T-cell (primary cell): ENCODE results near the gene ELMO1. TPM values are rescaled to one million over a fixed set of nuclear protein-coding genes. Genes with fewer than 3 reads are reported as not detected.
A peak's percentile ranks its signal among the peaks of the same experiment; 100 is the strongest.

ENCODE experiments used
- ATAC-seq, 4 experiments: fragments of 200-7000 bp in 3 of 4; fragments of 150-1000 bp in 1 of 4; cut with Tn5 transposase; replicated peaks in 1 of 4; 1 replicate in 3 of 4; 2 replicates in 1 of 4; pipeline ENCODE4 v1.10.0; 2021; ENCODE audit warnings: moderate library complexity in 3 of 4, mild to moderate bottlenecking in 2 of 4, moderate number of reproducible peaks in 1 of 4
- CTCF ChIA-PET, 2 donors: fragments of 300-600 bp; sonication (Branson Sonifier 250); formaldehyde crosslinking; loops; one replicate each; lab custom pipeline; 2022; ENCODE audit warnings: antibody characterized with exemption in 2 of 2; lab: Charles Lee
- POLR2A ChIA-PET, 2 donors: fragments of 300-600 bp; sonication (Branson Sonifier 250); formaldehyde crosslinking; loops; one replicate each; lab custom pipeline; 2022; ENCODE audit warnings: antibody characterized with exemption in 2 of 2; lab: Charles Lee
- DNase-seq, 35 experiments: peaks; one replicate each; pipeline versions ENCODE4 v3.0.0 to v3.0.0-alpha.2; 2013 to 2023
- H3K27ac ChIP-seq: one replicate; pipeline ENCODE4 v1.5.1; 2013; ENCODE audit warnings: low read length
- H3K27me3 ChIP-seq, 2 experiments: replicated peaks in 1 of 2; 1 replicate in 1 of 2; 2 replicates in 1 of 2; pipeline versions ENCODE4 v1.6.1 to v1.7.0; 2013; ENCODE audit warnings: low read length in 1 of 2, mixed read lengths in 1 of 2; ENCODE audit not compliant: control insufficient read depth in 2 of 2, insufficient read depth in 2 of 2; ENCODE audit errors: extremely low read depth in 1 of 2
- H3K36me3 ChIP-seq, 2 donors: 1 replicate in 1 of 2; 2 replicates in 1 of 2; pipeline versions ENCODE4 v1.6.1 to v1.7.0; 2013; ENCODE audit warnings: low read length in 1 of 2; ENCODE audit not compliant: control insufficient read depth in 2 of 2, insufficient read depth in 1 of 2; ENCODE audit errors: extremely low read depth in 1 of 2
- H3K4me1 ChIP-seq, 2 experiments: 1 replicate in 1 of 2; 2 replicates in 1 of 2; pipeline versions ENCODE4 v1.6.1 to v1.7.0; 2013; ENCODE audit warnings: low read length in 2 of 2, mixed read lengths in 1 of 2; ENCODE audit not compliant: insufficient read depth in 2 of 2, control insufficient read depth in 1 of 2; ENCODE audit errors: extremely low read depth in 1 of 2
- H3K4me3 ChIP-seq, 2 donors: 1 replicate in 1 of 2; 2 replicates in 1 of 2; pipeline versions ENCODE4 v1.5.1 to v1.7.0; 2013; ENCODE audit warnings: mild to moderate bottlenecking in 2 of 2, low read length in 1 of 2, moderate library complexity in 1 of 2; ENCODE audit not compliant: control insufficient read depth in 1 of 2; ENCODE audit errors: extremely low read depth in 1 of 2
- H3K9me3 ChIP-seq: 2 replicates; pipeline ENCODE4 v1.7.0; 2013
- H3K27ac Mint-ChIP-seq, 2 donors: one replicate each; pipeline ENCODE4 v1.8.0; 2020 to 2021; ENCODE audit warnings: mild to moderate bottlenecking in 2 of 2, mixed read lengths in 2 of 2
- H3K27me3 Mint-ChIP-seq, 2 donors: one replicate each; pipeline ENCODE4 v1.8.0; 2021 to 2022; ENCODE audit warnings: mixed read lengths in 2 of 2
- H3K36me3 Mint-ChIP-seq: one replicate; pipeline ENCODE4 v1.8.0; 2021; ENCODE audit warnings: mixed read lengths
- H3K4me1 Mint-ChIP-seq, 3 donors: one replicate each; pipeline ENCODE4 v1.8.0; 2020 to 2022; ENCODE audit warnings: mixed read lengths in 3 of 3, mild to moderate bottlenecking in 1 of 3
- H3K4me3 Mint-ChIP-seq, 3 donors: one replicate each; pipeline ENCODE4 v1.8.0; 2020 to 2022; ENCODE audit warnings: mild to moderate bottlenecking in 3 of 3, mixed read lengths in 3 of 3, moderate library complexity in 3 of 3
- H3K9me3 Mint-ChIP-seq, 3 donors: one replicate each; pipeline ENCODE4 v1.8.0; 2020 to 2022; ENCODE audit warnings: mixed read lengths in 3 of 3
- WGBS: methylation state at CpG from one replicate; pipeline ENCODE4 v1.1.5; 2013; ENCODE audit warnings: missing lambda C conversion rate; ENCODE audit not compliant: insufficient coverage; 5-methylcytosine and 5-hydroxymethylcytosine counted together
- total RNA-seq, 35 experiments: library from RNA in 6 of 35; stranded (reverse) in 6 of 35; fragments of 120-200 nt in 1 of 35; gene quantifications; one replicate each; pipeline versions ENCODE4 v1.2.1 to v1.2.4 and lab custom pipeline; 2013 to 2026

ELMO1 gene
- total RNA-seq, 5 donors from 2014 or later (not counting 1 experiment from before 2014, with no cell fraction given) = 101 to 149 (median 113) TPM

DNA sequence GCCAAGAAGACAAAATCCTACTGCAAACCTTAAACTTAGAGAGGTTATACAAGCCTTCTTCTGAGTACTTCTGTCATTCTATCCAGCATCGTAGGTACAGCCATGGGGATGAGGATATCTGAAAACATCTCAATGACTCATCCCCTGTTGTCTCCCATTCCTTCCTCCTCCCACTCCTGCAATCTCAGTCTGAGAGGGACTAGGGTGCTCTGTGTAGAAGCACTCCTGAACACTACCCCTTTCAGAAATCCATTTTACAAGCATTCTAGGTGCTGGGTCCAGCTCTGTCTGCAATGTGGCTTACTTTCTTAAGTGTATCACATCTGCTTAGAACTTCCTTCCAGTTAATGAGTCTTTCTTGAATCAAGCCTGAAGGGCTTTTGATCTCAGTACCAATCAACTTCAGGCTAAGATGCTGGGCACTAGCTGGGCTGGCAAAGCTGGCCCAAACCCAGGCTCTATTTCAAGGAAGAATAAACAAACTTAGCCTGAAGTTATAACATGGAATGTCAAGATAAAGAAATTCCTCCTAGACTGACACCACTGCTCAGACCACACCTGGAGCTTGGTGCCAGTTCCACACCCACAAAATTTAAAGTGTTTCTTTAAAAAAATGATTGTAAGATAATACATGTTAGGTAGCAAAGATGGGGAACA lies 454.1 kb downstream of the ELMO1 start:
- Histone ChIP-seq H3K27ac (no peak overlapping the region), H3K9me3 (no peaks in the 10 kb centered on the region), H3K4me3 (no peak overlapping the region), H3K36me3 (peaks cover 0 to 7% of the 10 kb centered on the region in 2 donors), H3K27me3 (no peaks in the 10 kb centered on the region), H3K4me1 (no peaks in the 10 kb centered on the region)
- no peaks in the 10 kb centered on the region for H3K27me3 Mint-ChIP-seq
- H3K27ac Mint-ChIP-seq = no peak overlapping the region
- DNase-seq = no peak
- ATAC-seq = no peak
- ChIA-PET POLR2A (no interaction called here), CTCF (interaction anchor here (0.6 to 0.8 kb wide), 2 partner anchors 9 to 324 kb away, joined by 3 read pairs; no protein-coding TSS in a partner anchor)
- peaks cover 15% of the 10 kb centered on the region for H3K36me3 Mint-ChIP-seq
- peaks cover 18 to 34% (median 24%) of the 10 kb centered on the region in 3 donors for H3K4me1 Mint-ChIP-seq
- no peaks in the 10 kb centered on the region for H3K9me3 Mint-ChIP-seq
- WGBS = no CpG with 5 or more reads among the region's 1 CpG
- H3K4me3 Mint-ChIP-seq = no peak overlapping the region

DNA sequence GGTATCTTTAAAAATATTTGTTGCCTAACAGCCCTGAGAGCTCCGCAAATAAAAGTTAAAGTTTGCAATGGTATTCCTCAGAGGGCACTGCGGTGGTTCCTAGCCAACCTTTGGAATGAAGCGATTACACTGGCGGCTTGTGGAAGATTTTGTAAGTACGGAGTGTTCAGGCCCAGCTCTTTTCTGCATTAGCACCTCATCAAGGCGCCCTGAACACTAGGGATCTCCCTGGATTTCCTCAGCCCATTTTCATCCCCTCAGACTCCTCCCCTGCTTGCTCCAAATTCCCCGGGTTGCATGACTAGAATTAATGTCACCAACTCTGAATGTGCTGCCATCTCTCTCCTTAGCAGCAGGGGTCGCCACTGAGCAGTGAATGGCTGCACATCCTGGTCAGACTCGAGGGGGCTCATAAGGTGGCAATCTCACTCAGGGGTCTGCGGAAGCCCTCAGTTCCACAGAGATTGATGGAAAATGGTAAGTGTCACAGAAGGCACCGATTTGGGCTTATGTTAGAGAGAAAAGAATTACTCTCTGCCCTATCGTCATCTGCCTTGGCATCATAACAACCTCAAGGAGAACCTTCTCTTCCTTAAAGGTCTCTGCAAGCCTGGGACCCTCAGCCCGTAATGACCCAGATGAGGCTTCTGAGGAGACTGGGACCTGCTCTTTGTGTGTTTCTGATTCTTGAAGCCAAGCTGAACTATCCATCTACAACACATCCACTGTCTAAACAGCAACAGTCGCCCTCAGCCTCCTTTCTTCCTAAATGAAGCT lies 461.5 kb downstream of the ELMO1 start:
- no peak overlapping the region for H3K4me3 Mint-ChIP-seq
- Histone ChIP-seq H3K36me3 (peaks cover 4 to 5% of the 10 kb centered on the region in 2 donors), H3K4me1 (peaks cover 0 to 2% of the 10 kb centered on the region in 2 experiments), H3K27ac (no peak overlapping the region), H3K9me3 (no peaks in the 10 kb centered on the region), H3K4me3 (no peak overlapping the region), H3K27me3 (no peaks in the 10 kb centered on the region)
- peak; percentile 9 to 73 (median 46) for DNase-seq
- H3K4me1 Mint-ChIP-seq = peaks cover 42 to 63% (median 60%) of the 10 kb centered on the region in 3 donors
- peaks cover 20% of the 10 kb centered on the region for H3K36me3 Mint-ChIP-seq
- no peaks in the 10 kb centered on the region for H3K27me3 Mint-ChIP-seq
- peaks cover 0 to 2% (median 0%) of the 10 kb centered on the region in 3 donors for H3K9me3 Mint-ChIP-seq
- H3K27ac Mint-ChIP-seq = no peak overlapping the region
- WGBS = 62% methylated on average over 9 of the region's 14 CpGs
- ATAC-seq = peak in 1 of 4 experiments; percentile 57
- ChIA-PET POLR2A (no interaction called here), CTCF (interaction anchor here (0.7 to 2.1 kb wide), 9 partner anchors 9 to 356 kb away, joined by 3 to 7 read pairs (median 4); no protein-coding TSS in a partner anchor)

DNA sequence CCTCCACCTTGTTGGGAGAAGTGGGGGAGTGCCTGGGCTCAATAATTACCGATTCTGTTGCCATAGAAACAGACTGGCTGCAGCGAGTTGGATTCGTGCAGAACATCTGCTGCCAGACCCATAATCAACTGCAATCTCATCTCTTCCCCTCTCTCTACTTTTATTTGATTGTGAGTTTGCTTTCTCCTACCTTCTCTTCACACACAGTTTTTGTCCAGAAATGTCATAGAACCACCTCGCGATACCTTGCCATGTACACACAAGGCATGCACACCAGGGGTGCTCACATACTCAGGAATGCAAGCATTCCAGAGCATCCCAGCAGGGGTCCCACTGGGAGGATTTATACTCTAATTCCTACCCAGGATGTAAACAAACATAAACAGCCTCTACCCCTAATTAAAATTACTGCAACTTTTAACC lies 462.1 kb downstream of the ELMO1 start:
- Histone ChIP-seq H3K9me3 (no peaks in the 10 kb centered on the region), H3K27ac (no peak overlapping the region), H3K36me3 (peaks cover under 1 to 5% of the 10 kb centered on the region in 2 donors), H3K4me3 (no peak overlapping the region), H3K27me3 (no peaks in the 10 kb centered on the region), H3K4me1 (peaks cover 0 to 2% of the 10 kb centered on the region in 2 experiments)
- ChIA-PET CTCF (interaction anchor here (0.8 to 1.7 kb wide), 8 partner anchors 9 to 195 kb away, joined by 3 to 7 read pairs (median 4); no protein-coding TSS in a partner anchor), POLR2A (no interaction called here)
- ATAC-seq = no peak
- no peak for DNase-seq
- Mint-ChIP-seq H3K4me1 (peaks cover 42 to 62% (median 58%) of the 10 kb centered on the region in 3 donors), H3K9me3 (peaks cover 0 to 2% (median 0%) of the 10 kb centered on the region in 3 donors), H3K27ac (no peak overlapping the region), H3K27me3 (no peaks in the 10 kb centered on the region), H3K4me3 (no peak overlapping the region), H3K36me3 (peaks cover 21% of the 10 kb centered on the region)
- WGBS = 100% methylated on average over 2 of the region's 5 CpGs

DNA sequence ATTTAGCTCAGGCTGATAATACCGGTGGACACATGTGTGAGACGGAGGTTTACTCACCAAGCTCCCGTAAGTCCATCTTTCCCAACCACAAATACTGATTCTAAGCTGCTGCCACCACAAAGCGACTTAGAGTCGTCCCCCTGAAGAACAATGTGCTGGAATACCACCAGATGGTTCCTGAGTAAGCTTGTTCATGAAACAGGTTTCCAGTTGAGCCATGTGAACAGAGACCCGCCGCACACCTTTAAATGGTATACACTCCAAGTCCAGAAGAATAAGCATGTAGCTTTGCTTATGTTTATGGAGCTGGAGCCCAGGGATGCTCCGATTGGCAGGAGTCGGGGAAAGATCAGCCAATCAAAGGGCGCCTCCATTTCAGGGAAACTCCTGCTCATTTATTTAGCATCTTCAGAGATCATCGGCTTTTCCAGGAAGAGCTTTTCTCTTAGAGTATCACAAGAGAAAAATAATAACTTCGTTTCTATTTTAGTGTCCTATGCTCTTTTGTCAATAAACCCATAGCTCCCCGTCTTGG lies 462.7 kb downstream of the ELMO1 start:
- Histone ChIP-seq H3K27ac (no peak overlapping the region), H3K27me3 (no peaks in the 10 kb centered on the region), H3K4me3 (no peak overlapping the region), H3K9me3 (no peaks in the 10 kb centered on the region), H3K36me3 (peaks cover 0 to 5% of the 10 kb centered on the region in 2 donors), H3K4me1 (peaks cover 0 to 2% of the 10 kb centered on the region in 2 experiments)
- peaks cover 39 to 62% (median 53%) of the 10 kb centered on the region in 3 donors for H3K4me1 Mint-ChIP-seq
- CTCF ChIA-PET = interaction anchor here (0.8 to 1.7 kb wide), 8 partner anchors 9 to 315 kb away, joined by 3 to 5 read pairs (median 4); no protein-coding TSS in a partner anchor
- no peak overlapping the region for H3K27ac Mint-ChIP-seq
- no peak for ATAC-seq
- H3K36me3 Mint-ChIP-seq = peaks cover 25% of the 10 kb centered on the region
- no peak overlapping the region for H3K4me3 Mint-ChIP-seq
- H3K9me3 Mint-ChIP-seq = peaks cover 0 to 2% (median 0%) of the 10 kb centered on the region in 3 donors
- POLR2A ChIA-PET = no interaction called here
- no peak for DNase-seq
- 96% methylated on average over 8 of the region's 13 CpGs for WGBS
- no peaks in the 10 kb centered on the region for H3K27me3 Mint-ChIP-seq

DNA sequence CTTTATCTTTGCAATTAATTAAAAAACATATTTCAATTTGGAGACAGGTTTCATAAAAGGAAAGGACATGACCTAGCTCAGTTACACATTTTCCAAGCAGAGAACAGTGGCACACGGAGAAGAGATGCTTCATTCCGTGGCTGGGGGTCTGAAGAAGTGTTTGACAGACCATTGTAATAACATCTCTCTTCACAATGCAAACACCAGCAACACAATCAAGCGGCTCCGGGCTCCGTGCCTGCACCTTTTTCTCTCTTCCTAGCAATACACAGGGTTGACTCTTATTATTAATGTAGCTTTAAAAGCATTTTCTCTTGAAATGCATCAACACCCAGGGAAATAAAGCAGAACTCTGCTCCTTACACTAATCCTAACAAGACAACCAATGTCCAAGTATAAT lies 463.3 kb downstream of the ELMO1 start:
- no peaks in the 10 kb centered on the region for H3K9me3 ChIP-seq
- Mint-ChIP-seq H3K36me3 (peaks cover 29% of the 10 kb centered on the region), H3K27me3 (no peaks in the 10 kb centered on the region), H3K4me1 (peaks cover 39 to 61% (median 53%) of the 10 kb centered on the region in 3 donors), H3K27ac (no peak overlapping the region), H3K9me3 (peaks cover 0 to 2% (median 0%) of the 10 kb centered on the region in 3 donors), H3K4me3 (no peak overlapping the region)
- no peak overlapping the region for H3K4me3 ChIP-seq
- no peaks in the 10 kb centered on the region for H3K27me3 ChIP-seq
- peaks cover 0 to 5% of the 10 kb centered on the region in 2 donors for H3K36me3 ChIP-seq
- ChIA-PET POLR2A (no interaction called here), CTCF (interaction anchor here (0.9 to 1.7 kb wide), 6 partner anchors 9 to 314 kb away, joined by 3 to 4 read pairs (median 3); no protein-coding TSS in a partner anchor)
- H3K27ac ChIP-seq = no peak overlapping the region
- H3K4me1 ChIP-seq = peaks cover 0 to 2% of the 10 kb centered on the region in 2 experiments
- WGBS = 100% methylated on average over 1 of the region's 5 CpGs
- no peak for ATAC-seq
- no peak for DNase-seq
